MM.1S (cell line): ENCODE measurements around the gene TBRG4.

ENCODE experiments used
- DNase-seq: peaks from one replicate; pipeline ENCODE4 v3.0.0-alpha.2; 2015
- H2AFZ ChIP-seq: fragments of 300-600 bp; sonication (generic); 2 replicates; pipeline ENCODE4 v1.6.0; 2016; ENCODE audit warnings: antibody characterized with exemption, low read length
- H3F3A ChIP-seq: fragments of 300-600 bp; sonication (generic); 2 replicates; pipeline ENCODE4 v1.6.1; 2016; ENCODE audit warnings: mild to moderate bottlenecking, antibody characterized with exemption, low read length, moderate library complexity, mixed read lengths; ENCODE audit not compliant: insufficient read depth
- H3K27ac ChIP-seq: fragments of 300-600 bp; sonication (generic); 2 replicates; pipeline ENCODE4 v1.5.1; 2016; ENCODE audit warnings: mild to moderate bottlenecking, low read length
- H3K27me3 ChIP-seq: fragments of 300-600 bp; sonication (generic); replicated peaks from 2 replicates; pipeline ENCODE4 v1.6.0; 2016; ENCODE audit warnings: low read length; ENCODE audit not compliant: insufficient read depth
- H3K36me3 ChIP-seq: fragments of 300-600 bp; sonication (generic); replicated peaks from 2 replicates; pipeline ENCODE4 v1.6.1; 2016; ENCODE audit warnings: mild to moderate bottlenecking, low read length, mixed read lengths; ENCODE audit not compliant: insufficient read depth
- H3K4me1 ChIP-seq: fragments of 300-600 bp; sonication (generic); 2 replicates; pipeline ENCODE4 v1.6.1; 2016; ENCODE audit warnings: low read length, mixed read lengths
- H3K4me2 ChIP-seq: fragments of 300-600 bp; sonication (generic); 2 replicates; pipeline ENCODE4 v1.6.0; 2016; ENCODE audit warnings: low read depth, low read length
- H3K4me3 ChIP-seq: fragments of 300-600 bp; sonication (generic); 2 replicates; pipeline ENCODE4 v1.5.1; 2016; ENCODE audit warnings: low read length, mixed read lengths
- H3K79me2 ChIP-seq: fragments of 300-600 bp; sonication (generic); 2 replicates; pipeline ENCODE4 v1.6.1; 2016; ENCODE audit warnings: mixed run types, low read length, mixed read lengths
- H3K9ac ChIP-seq: fragments of 300-600 bp; sonication (generic); 2 replicates; pipeline ENCODE4 v1.6.1; 2016; ENCODE audit warnings: low read length, mixed read lengths
- H3K9me2 ChIP-seq: fragments of 300-600 bp; sonication (generic); replicated peaks from 2 replicates; pipeline ENCODE4 v1.6.1; 2016; ENCODE audit warnings: mild to moderate bottlenecking, low read length, mixed read lengths; ENCODE audit not compliant: insufficient read depth
- H3K9me3 ChIP-seq: fragments of 300-600 bp; sonication (generic); replicated peaks from 2 replicates; pipeline ENCODE4 v1.6.1; 2016; ENCODE audit warnings: mild to moderate bottlenecking, low read length, mixed read lengths; ENCODE audit not compliant: insufficient read depth
- H4K20me1 ChIP-seq: fragments of 300-600 bp; sonication (generic); 2 replicates; pipeline ENCODE4 v1.6.1; 2016; ENCODE audit warnings: mild to moderate bottlenecking, low read length, moderate library complexity, mixed read lengths; ENCODE audit not compliant: insufficient read depth
- CTCF ChIP-seq: fragments of 300-600 bp; sonication (generic); IDR thresholded peaks from 2 replicates; pipeline ENCODE4 v1.5.1; 2016; ENCODE audit warnings: antibody characterized with exemption, low read length, mixed read lengths
- EZH2 ChIP-seq: fragments of 300-600 bp; sonication (generic); optimal IDR thresholded peaks from 2 replicates; pipeline ENCODE3; 2017; ENCODE audit warnings: low read depth, mild to moderate bottlenecking, antibody characterized with exemption, low read length, mixed read lengths
- EZH2phosphoT487 ChIP-seq: fragments of 300-600 bp; sonication (generic); IDR thresholded peaks from 2 replicates; pipeline ENCODE4 v1.6.1; 2018; ENCODE audit warnings: antibody characterized with exemption, low read length

TBRG4 gene

GRCh38 chr7:45102785-45103712 is 8.4 kb downstream of the TBRG4 start:
- DNase-seq, result no peak
- no peak overlapping the region for H3K9ac ChIP-seq
- H3K36me3 ChIP-seq, result peaks cover 28% of the 10 kb centered on the region
- no peak overlapping the region for H2AFZ ChIP-seq
- peaks cover 44% of the 10 kb centered on the region for H3K79me2 ChIP-seq
- no peaks in the 10 kb centered on the region for H3K9me3 ChIP-seq
- no peaks in the 10 kb centered on the region for H4K20me1 ChIP-seq
- H3F3A ChIP-seq, result no peaks in the 10 kb centered on the region
- H3K9me2 ChIP-seq, result no peaks in the 10 kb centered on the region
- H3K27ac ChIP-seq, result no peak overlapping the region
- H3K4me2 ChIP-seq, result no peak overlapping the region
- no peak overlapping the region for H3K4me3 ChIP-seq
- H3K27me3 ChIP-seq, result no peaks in the 10 kb centered on the region
- TF ChIP-seq EZH2 (no peak), EZH2phosphoT487 (no peak), CTCF (no peak)
- H3K4me1 ChIP-seq, result no peaks in the 10 kb centered on the region

GRCh38 chr7:45101748-45102147 is 9.7 kb downstream of the TBRG4 start:
- Histone ChIP-seq H3K4me3 (no peak overlapping the region), H3K9ac (no peak overlapping the region), H3F3A (no peaks in the 10 kb centered on the region; the same call in 1 of the 2 replicates), H3K4me1 (no peaks in the 10 kb centered on the region), H3K4me2 (no peak overlapping the region), H3K27me3 (no peaks in the 10 kb centered on the region), H3K27ac (no peak overlapping the region), H3K36me3 (peaks cover 28% of the 10 kb centered on the region), H3K9me2 (no peaks in the 10 kb centered on the region), H3K79me2 (peaks cover 30% of the 10 kb centered on the region), H3K9me3 (no peaks in the 10 kb centered on the region), H2AFZ (no peak overlapping the region), H4K20me1 (no peaks in the 10 kb centered on the region)
- TF ChIP-seq CTCF (no peak), EZH2phosphoT487 (no peak), EZH2 (no peak)
- no peak for DNase-seq

GRCh38 chr7:45100761-45101480 is 10.6 kb downstream of the TBRG4 start:
- no peak for TF ChIP-seq CTCF
- TF ChIP-seq EZH2, result no peak
- no peak for TF ChIP-seq EZH2phosphoT487
- no peak for DNase-seq
- Histone ChIP-seq H3K27me3 (no peaks in the 10 kb centered on the region), H3K4me1 (no peaks in the 10 kb centered on the region), H3K9ac (no peak overlapping the region), H2AFZ (no peak overlapping the region), H4K20me1 (no peaks in the 10 kb centered on the region), H3K79me2 (peaks cover 22% of the 10 kb centered on the region), H3K27ac (no peak overlapping the region), H3K4me3 (no peak overlapping the region), H3F3A (no peaks in the 10 kb centered on the region; the same call in 1 of the 2 replicates), H3K36me3 (peaks cover 26% of the 10 kb centered on the region), H3K9me3 (no peaks in the 10 kb centered on the region), H3K9me2 (no peaks in the 10 kb centered on the region), H3K4me2 (no peak overlapping the region)
